Measurements from ENCODE around the gene BAIAP2L1. TPM values are rescaled to one million over a fixed set of nuclear protein-coding genes. Genes with fewer than 3 reads are reported as not detected.

The BAIAP2L1 gene, protein sequence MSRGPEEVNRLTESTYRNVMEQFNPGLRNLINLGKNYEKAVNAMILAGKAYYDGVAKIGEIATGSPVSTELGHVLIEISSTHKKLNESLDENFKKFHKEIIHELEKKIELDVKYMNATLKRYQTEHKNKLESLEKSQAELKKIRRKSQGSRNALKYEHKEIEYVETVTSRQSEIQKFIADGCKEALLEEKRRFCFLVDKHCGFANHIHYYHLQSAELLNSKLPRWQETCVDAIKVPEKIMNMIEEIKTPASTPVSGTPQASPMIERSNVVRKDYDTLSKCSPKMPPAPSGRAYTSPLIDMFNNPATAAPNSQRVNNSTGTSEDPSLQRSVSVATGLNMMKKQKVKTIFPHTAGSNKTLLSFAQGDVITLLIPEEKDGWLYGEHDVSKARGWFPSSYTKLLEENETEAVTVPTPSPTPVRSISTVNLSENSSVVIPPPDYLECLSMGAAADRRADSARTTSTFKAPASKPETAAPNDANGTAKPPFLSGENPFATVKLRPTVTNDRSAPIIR
- 5.4 and 8.5 TPM in 2 replicates for total RNA-seq

DNA sequence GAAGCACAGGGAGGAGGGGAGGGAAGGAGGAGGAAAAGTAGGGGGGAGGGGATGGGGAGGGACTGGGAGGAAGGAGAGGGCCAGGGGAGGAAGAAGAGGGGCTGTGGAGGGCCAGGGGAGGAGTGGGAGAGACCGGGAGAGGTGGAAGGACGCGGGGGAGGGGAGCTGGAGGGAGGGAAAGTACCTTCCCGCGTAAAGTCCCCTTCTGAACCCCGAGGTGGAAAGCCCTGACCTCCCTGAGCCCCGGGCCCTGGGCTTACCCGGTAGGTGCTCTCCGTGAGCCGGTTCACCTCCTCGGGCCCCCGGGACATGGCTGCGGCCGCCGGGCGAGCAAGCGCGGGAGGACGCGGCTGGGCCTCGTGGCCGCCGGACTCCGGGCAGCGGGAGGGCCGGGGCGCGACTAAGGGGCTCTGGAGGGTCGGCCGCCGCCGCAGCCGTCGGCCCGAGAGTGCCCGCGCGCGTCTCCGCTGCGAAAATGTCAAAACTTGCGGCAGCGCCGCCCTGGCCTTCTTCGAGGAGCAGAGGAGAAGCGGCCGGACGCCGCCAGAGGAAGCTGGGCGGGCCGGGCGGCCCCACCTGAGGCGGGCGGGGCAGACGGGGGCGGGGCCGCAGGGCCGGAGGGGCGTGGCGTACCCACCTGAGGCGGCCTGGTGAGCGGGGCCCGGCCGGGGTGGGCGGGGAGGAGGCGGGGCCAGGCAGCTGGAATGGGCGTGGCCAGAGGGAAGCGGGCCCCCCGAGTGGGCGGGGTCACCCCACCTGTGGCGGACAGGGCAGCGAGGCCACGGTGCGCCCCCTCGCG, at the start of gene BAIAP2L1:
BAIAP2L1 (minus strand) TSS at position 549 of the 799 bp plus-strand sequence; CDS start at position 311, 238 bp downstream.

GRCh38 chr7:98280791-98281756, 119.8 kb downstream of the BAIAP2L1 start, which contains the start of gene BRI3:
Gene BRI3 (plus strand): TSS chr7:98281686. CDS start chr7:98281796, 110 bp downstream.

DNA sequence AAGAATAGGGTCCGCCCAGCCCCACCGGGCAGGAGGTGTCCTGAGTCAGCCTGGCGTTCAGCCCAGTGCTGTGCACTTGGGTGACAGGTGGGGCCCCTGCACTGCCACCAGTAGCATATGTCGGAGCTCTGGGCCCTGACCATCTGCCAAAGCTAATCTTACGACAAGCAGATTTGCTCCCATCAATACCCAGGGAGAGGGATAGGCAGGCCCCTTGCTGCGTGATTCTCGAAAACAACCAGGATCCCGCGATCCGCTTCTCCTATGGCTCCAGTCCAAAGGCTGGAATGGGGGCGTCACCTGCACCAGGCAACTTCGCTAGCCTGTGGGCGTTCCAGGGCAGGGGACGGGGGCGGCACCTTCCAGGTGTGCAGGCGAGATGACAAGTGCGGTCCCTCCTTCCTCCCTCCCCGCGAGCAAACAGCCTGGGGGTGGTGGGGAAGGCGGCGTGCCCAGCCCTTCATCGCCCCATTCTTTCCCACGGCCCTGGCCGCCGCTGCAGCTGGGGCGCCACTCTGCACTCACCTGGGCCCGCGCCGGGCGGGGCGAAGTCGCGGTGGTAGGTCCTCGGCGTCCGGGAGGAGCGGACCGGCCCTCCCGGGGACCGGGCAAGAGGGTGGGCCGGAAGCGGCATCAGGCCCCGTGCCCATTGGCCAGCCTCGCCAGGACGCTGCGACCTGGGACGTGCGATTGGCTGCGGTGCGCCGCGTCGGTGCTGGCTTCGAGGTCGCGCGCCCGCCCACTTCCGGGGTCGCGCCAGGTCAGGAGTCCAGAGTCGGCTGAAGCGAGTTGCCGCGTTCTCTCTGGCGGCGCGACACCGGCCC, 149.1 kb downstream of the BAIAP2L1 start, which contains the start of gene TECPR1:
TECPR1 (minus strand) TSS at position 632 of the 824 bp plus-strand sequence. CDS start 6,086 bp downstream, outside the sequence.

Other genes starting within 250 kb of the BAIAP2L1 start
- 0.13 TPM in 1 of 2 replicates, not detected in the other for gene BHLHA15, start 189.7 kb downstream of the BAIAP2L1 start, total RNA-seq
- 18.8 and 28.8 TPM in 2 replicates for gene TECPR1, start 148.9 kb downstream of the BAIAP2L1 start, total RNA-seq
- 37.0 and 64.2 TPM in 2 replicates for gene BRI3, start 119.4 kb downstream of the BAIAP2L1 start, total RNA-seq
- gene NPTX2, start 216.2 kb upstream of the BAIAP2L1 start, total RNA-seq = 0.96 and 1.3 TPM in 2 replicates

Data from epithelial cell of alveolus of lung (primary cell).